NB4 (cell line): ENCODE measurements around the gene CCDC38.

ENCODE experiments used
- MYC ChIP-seq: IDR thresholded peaks from 2 replicates; pipeline ENCODE4 v1.6.1; 2011; ENCODE audit warnings: low read depth, low read length
- POLR2A ChIP-seq: IDR thresholded peaks from 2 replicates; pipeline ENCODE4 v1.6.1; 2011; ENCODE audit warnings: mild to moderate bottlenecking; ENCODE audit not compliant: insufficient read length; ENCODE audit errors: extremely low read depth
- TF ChIP-seq, protein P1 (sequence below): IDR thresholded peaks from one replicate; pipeline ENCODE4 v1.5.1; 2012; ENCODE audit warnings: low read depth, low read length
- TF ChIP-seq, protein P2 (sequence below): IDR thresholded peaks from 2 replicates; pipeline ENCODE4 v1.6.1; 2011; ENCODE audit warnings: low read depth, low read length

DNA sequence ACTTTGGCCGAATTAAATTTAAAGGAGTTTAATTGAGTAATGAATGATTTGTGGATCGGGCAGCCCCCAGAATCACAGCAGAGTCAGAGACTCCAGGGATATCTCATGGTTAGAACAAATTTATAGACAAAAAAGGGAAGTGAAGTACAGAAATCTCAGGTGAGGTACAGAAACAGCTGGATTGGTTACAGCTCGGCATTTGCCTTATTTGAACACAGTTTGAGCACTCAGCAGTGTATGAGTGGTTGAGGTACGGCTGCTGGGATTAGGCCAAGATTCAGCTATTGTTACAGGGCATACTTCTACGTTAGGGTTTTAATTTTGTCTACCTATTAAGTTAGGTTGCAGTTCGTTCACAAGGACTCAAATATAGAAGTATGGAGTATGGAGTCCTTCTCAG, 23.3 kb downstream of the CCDC38 start:
- TF ChIP-seq, protein P1, sequence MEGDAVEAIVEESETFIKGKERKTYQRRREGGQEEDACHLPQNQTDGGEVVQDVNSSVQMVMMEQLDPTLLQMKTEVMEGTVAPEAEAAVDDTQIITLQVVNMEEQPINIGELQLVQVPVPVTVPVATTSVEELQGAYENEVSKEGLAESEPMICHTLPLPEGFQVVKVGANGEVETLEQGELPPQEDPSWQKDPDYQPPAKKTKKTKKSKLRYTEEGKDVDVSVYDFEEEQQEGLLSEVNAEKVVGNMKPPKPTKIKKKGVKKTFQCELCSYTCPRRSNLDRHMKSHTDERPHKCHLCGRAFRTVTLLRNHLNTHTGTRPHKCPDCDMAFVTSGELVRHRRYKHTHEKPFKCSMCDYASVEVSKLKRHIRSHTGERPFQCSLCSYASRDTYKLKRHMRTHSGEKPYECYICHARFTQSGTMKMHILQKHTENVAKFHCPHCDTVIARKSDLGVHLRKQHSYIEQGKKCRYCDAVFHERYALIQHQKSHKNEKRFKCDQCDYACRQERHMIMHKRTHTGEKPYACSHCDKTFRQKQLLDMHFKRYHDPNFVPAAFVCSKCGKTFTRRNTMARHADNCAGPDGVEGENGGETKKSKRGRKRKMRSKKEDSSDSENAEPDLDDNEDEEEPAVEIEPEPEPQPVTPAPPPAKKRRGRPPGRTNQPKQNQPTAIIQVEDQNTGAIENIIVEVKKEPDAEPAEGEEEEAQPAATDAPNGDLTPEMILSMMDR, result no peak
- TF ChIP-seq, protein P2, sequence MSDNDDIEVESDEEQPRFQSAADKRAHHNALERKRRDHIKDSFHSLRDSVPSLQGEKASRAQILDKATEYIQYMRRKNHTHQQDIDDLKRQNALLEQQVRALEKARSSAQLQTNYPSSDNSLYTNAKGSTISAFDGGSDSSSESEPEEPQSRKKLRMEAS, result no peak
- no peak for TF ChIP-seq POLR2A
- no peak for TF ChIP-seq MYC
